Activated T-cell treated with anti-CD3 and anti-CD28 coated beads, Interleukin-2, amount 50 U/mL, for 1 hour (primary cell): Measurements from ENCODE around the gene LRRC36.

Source experiments
- DNase-seq: peaks from one replicate; pipeline ENCODE4 v3.0.0-alpha.2; 2020

LRRC36 gene

GRCh38 chr16:67294171-67294757, 32.4 kb upstream of the LRRC36 start:
- DNase-seq: no peak

- DNase-seq: no peak
Observed at GRCh38 chr16:67294938-67295361, 31.7 kb upstream of the LRRC36 start.

- DNase-seq: no peak
Observed at GRCh38 chr16:67296420-67296819, 30.2 kb upstream of the LRRC36 start.

GRCh38 chr16:67298277-67298676, 28.3 kb upstream of the LRRC36 start:
- no peak for DNase-seq

GRCh38 chr16:67299269-67299668, 27.3 kb upstream of the LRRC36 start:
- no peak for DNase-seq

DNA sequence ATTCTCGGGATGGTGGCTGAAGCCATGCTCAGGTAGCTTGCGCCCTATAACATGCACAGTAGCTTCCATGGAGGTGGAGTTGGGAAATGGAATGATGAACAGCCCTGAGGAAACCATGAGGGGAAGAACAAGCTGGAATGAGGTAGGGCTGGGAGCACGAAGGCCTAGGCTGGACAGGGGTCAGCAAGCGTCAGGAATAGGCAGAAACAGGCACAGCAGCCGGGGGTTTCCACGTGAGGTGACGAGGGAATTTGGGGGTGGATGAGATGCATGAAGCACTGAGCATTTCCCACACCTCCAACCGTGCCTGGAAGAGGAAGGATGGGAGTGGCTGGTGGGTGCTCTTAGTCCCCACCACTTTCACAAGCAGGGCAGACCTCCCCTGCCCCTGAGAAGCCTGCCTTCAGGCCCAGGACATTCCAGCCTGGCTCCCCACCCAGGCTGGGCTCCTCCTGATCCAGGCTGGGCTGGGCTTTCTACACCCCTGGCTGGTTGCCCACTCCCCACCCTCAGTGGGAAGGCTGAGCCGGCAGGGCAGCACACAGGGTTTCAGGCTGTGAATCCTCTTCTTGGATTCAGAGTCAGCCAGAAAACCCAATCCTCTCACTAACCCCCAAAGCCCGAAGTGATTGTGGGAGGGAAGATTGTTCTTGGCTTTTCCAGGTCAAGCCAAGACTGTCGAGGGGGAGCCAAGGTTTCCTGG, 25.4 kb upstream of the LRRC36 start:
- DNase-seq: no peak

DNA sequence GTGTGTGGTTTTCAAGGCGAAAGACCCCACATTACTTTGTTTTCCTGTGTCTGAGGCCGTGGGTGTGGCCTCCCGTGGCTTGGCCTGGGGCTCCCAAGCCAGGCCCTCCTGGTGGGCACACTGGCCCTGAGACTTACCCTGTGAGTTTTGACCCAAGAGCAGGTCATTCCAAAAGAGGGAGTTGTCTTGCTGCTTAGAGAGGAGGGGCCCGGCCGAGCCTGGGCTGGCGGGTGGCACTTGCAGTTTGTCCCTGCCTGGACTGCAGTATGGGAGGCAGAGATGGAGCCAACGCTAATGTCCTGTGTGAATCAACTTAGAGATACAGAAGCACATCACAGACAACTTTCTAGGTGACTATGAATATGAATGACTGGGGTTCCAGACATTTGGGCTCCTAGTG, 24.5 kb upstream of the LRRC36 start:
- DNase-seq: no peak

GRCh38 chr16:67302970-67303369, 23.6 kb upstream of the LRRC36 start:
- no peak for DNase-seq

DNA sequence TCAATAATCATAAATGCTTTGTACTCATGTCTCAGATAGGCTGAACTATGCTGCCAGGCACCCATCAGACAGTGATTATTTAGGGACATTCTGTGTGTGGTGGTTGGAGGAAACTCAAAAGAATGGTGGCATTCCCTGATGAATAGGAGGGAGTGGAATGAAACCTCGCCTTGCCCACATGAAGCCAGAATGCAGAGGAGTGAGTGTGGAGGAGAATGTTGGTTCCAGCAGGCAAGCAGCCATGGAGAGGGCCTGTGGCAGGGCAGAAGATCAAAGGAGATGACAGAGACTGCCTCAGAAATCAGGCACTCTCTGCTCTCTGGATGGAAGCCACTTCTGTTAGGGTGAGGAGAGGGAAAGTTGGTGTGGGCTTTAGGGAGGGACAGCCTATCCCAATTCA, 22.6 kb upstream of the LRRC36 start:
- DNase-seq: no peak

- DNase-seq: no peak
Observed at GRCh38 chr16:67305216-67306071, 21.2 kb upstream of the LRRC36 start.

- no peak for DNase-seq
Observed at GRCh38 chr16:67310561-67310960, 16.1 kb upstream of the LRRC36 start.

DNA sequence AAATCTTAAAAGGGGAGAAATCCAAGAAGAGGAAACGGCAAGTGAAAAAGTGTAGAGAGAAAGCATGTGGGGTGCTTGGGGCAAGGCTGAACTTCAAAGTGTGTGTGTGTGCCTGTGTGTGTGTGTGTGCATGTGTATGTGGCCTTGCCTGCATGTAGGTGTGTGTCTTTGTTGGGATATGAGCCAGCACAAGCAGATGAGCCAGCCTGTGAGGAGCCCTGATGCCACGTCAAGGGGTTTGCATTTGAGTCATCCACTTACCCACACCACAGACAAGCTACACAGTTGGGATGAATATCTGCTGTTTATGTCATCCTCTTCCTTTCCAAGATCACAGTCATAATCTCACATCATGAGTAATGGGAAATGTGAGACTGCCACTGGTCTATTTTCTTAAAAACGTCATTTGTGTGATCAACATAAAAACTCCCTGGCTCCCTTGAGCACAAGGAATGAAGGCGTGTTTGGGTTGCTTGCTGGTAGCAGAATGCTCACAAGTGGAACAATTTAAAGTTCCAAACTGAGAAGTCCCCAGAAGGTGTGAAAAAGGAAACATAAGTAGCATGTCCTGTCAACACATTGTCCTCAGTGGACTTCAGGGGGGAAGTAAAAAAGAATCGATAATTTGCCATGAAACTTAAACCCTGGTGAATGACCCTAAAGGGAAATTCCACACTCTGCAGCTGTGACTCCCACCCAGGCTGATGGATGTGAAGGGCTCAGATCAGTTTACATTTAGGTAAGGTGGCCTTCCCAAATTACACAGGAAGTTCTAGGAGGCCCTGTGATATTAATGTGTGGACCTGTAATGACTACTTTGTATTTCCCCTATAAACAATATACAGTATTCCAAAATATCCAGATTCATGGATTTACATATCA, 14.8 kb upstream of the LRRC36 start:
- DNase-seq: no peak

- no peak for DNase-seq
Observed at GRCh38 chr16:67312719-67313118, 13.9 kb upstream of the LRRC36 start.

DNA sequence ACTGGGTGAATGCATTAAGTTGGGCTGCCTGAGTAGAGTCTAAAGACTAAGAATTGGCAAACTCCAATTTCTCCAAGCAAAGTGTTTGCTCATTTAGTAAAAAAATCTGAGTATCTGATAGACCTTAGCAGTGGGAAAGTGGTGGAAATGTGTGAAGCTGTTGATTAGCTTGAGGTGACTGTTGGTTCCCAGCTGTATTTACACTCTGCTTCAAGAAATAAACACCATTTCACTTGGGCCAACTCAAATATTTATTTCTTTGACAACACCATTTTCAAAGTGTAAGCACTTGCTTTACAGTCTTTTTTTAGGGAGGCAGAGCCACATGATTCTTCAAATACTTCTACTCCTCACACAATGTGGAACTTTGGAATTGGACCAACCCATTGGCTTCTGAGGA, 8.8 kb upstream of the LRRC36 start:
- no peak for DNase-seq

DNA sequence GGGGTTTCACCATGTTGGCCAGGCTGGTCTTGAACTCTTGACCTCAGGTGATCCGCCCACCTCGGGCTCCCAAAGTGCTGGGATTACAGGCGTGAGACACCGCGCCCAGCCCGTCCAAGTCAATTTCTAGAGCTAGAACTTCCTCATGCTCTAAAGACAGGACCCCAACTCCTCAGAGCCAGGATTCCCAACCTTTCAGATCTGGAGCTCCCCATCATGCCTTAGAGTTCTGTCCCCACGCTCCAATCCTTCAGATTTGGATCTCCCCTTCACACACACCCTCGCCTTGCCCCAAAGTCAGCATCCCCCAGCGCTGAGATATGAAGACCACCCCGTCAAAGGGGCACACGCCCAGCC, 522 bp upstream of the LRRC36 start:
- DNase-seq: no peak

GRCh38 chr16:67327743-67328142, 1.1 kb downstream of the LRRC36 start:
- DNase-seq: no peak

DNA sequence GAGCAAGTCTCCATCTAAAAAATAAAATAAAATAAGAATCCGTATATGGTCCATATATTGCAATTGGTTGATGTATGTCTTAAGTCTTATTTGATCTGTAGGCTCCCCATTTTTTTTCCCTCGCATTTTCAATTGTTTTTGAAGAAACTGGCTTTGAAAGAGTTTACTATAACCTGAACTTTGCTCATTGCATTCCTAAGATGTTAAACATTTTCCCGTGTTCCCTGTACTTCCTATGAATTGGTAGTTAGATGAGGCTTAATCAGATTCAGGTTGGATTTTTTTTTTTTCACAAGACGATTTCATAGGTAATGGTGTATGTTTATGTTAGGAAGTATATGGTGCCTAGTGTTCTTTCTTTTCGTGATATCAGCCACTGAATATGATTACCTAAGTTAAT, 3.3 kb downstream of the LRRC36 start:
- DNase-seq: no peak

GRCh38 chr16:67333315-67333714, 6.7 kb downstream of the LRRC36 start:
- DNase-seq: no peak

- DNase-seq: no peak
Observed at GRCh38 chr16:67336116-67336515, 9.5 kb downstream of the LRRC36 start.

- no peak for DNase-seq
Observed at GRCh38 chr16:67336648-67337047, 10.0 kb downstream of the LRRC36 start.

GRCh38 chr16:67339453-67339852, 12.8 kb downstream of the LRRC36 start:
- no peak for DNase-seq

DNA sequence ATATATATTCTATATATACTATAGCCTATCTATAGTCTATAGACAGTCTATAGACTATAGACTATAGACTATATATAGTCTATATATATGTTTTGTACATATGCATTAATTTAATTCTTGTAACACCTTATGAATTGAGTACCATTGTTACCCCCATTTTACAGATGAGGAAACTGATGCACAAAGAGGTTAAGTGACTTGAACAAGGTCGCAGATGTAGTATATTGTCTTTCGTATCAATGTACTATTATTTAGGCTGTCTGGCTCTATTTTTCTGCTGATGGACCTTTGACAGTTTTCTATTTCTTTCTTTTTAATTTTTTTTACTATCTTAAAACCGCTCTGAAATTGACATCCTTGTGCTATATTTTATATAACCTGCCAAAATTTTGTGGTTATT, 14.6 kb downstream of the LRRC36 start:
- DNase-seq: no peak

DNA sequence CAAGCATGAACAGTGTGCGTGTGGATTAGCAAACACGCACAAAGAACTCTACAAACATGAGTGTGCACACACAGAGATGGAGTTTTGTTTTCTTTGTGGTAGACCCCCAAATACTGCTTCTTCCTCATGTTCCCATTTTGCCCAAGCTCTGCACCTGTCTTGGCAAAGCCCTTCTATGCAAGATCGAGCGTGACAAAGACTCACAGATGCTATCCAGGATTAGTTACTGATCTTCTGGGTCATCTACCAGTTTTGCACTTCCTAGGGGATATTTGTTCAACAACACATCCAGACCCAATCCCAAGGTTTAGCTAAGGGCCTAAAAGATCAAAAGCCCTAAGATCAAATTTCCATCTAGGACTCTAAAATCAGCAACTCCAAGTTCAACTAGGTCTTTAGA, 16.0 kb downstream of the LRRC36 start:
- DNase-seq: no peak
